Ishikawa (cell line): ENCODE data around the gene RPS6KA2.

ENCODE experiments used
- CREB1 ChIP-seq: IDR thresholded peaks from 2 replicates; pipeline ENCODE4 v1.6.1; 2012; ENCODE audit warnings: low read depth
- EP300 ChIP-seq: IDR thresholded peaks from 2 replicates; pipeline ENCODE4 v1.6.1; 2012; ENCODE audit warnings: borderline replicate concordance
- FOXM1 ChIP-seq: IDR thresholded peaks from 2 replicates; pipeline ENCODE4 v1.6.1; 2012; ENCODE audit warnings: low read depth, borderline replicate concordance
- TAF1 ChIP-seq: IDR thresholded peaks from 2 replicates; pipeline ENCODE4 v1.6.1; 2012; ENCODE audit warnings: low read depth, mild to moderate bottlenecking
- YY1 ChIP-seq: IDR thresholded peaks from 2 replicates; pipeline ENCODE4 v1.6.1; 2012; ENCODE audit warnings: low read depth
- TF ChIP-seq, protein P1 (sequence below): IDR thresholded peaks from 2 replicates; pipeline ENCODE4 v1.6.1; 2012
- TF ChIP-seq, protein P2 (sequence below): IDR thresholded peaks from 2 replicates; pipeline ENCODE4 v1.6.1; 2012; ENCODE audit warnings: low read depth, mild to moderate bottlenecking

GRCh38 chr6:166618866-166619761 is 7.9 kb downstream of the RPS6KA2 start:
- TF ChIP-seq, protein P1, sequence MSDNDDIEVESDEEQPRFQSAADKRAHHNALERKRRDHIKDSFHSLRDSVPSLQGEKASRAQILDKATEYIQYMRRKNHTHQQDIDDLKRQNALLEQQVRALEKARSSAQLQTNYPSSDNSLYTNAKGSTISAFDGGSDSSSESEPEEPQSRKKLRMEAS: no peak
- no peak for TF ChIP-seq EP300
- TF ChIP-seq CREB1: no peak
- TF ChIP-seq TAF1: no peak
- TF ChIP-seq, protein P2, sequence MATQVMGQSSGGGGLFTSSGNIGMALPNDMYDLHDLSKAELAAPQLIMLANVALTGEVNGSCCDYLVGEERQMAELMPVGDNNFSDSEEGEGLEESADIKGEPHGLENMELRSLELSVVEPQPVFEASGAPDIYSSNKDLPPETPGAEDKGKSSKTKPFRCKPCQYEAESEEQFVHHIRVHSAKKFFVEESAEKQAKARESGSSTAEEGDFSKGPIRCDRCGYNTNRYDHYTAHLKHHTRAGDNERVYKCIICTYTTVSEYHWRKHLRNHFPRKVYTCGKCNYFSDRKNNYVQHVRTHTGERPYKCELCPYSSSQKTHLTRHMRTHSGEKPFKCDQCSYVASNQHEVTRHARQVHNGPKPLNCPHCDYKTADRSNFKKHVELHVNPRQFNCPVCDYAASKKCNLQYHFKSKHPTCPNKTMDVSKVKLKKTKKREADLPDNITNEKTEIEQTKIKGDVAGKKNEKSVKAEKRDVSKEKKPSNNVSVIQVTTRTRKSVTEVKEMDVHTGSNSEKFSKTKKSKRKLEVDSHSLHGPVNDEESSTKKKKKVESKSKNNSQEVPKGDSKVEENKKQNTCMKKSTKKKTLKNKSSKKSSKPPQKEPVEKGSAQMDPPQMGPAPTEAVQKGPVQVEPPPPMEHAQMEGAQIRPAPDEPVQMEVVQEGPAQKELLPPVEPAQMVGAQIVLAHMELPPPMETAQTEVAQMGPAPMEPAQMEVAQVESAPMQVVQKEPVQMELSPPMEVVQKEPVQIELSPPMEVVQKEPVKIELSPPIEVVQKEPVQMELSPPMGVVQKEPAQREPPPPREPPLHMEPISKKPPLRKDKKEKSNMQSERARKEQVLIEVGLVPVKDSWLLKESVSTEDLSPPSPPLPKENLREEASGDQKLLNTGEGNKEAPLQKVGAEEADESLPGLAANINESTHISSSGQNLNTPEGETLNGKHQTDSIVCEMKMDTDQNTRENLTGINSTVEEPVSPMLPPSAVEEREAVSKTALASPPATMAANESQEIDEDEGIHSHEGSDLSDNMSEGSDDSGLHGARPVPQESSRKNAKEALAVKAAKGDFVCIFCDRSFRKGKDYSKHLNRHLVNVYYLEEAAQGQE: no peak
- no peak for TF ChIP-seq YY1
- no peak for TF ChIP-seq FOXM1
